KOPT-K1 (cell line): Measurements from ENCODE around the gene KCNT1.
"Not testable (repeated sequence)": the region's sequence is repeated elsewhere in the genome, so short reads cannot be mapped to it uniquely, and the experiment has no call there.

ENCODE experiments used
- H3K27ac ChIP-seq: fragments of 200-600 bp; sonication (generic); 2 replicates; pipeline ENCODE4 v1.5.1; 2016; ENCODE audit warnings: antibody characterized with exemption, mild to moderate bottlenecking, low read depth, low read length; ENCODE audit not compliant: poor library complexity, severe bottlenecking
- H3K36me3 ChIP-seq: fragments of 200-600 bp; sonication (generic); 2 replicates; pipeline ENCODE4 v1.5.1; 2017; ENCODE audit warnings: antibody characterized with exemption, mild to moderate bottlenecking, low read length, moderate library complexity; ENCODE audit not compliant: insufficient read depth
- H3K9me3 ChIP-seq: fragments of 200-600 bp; sonication (generic); 2 replicates; pipeline ENCODE4 v1.5.1; 2017; ENCODE audit warnings: antibody characterized with exemption, low read length, mild to moderate bottlenecking; ENCODE audit not compliant: insufficient read depth, poor library complexity, severe bottlenecking

The KCNT1 gene

GRCh38 chr9:135667463-135668001 is 34.5 kb upstream of the KCNT1 start:
- H3K27ac ChIP-seq, result no peak overlapping the region
- H3K9me3 ChIP-seq, result peaks cover 9% of the 10 kb centered on the region
- no peaks in the 10 kb centered on the region for H3K36me3 ChIP-seq

- not testable (repeated sequence) for H3K9me3 ChIP-seq, H3K27ac ChIP-seq, H3K36me3 ChIP-seq
Observed at GRCh38 chr9:135669018-135669417, 33.0 kb upstream of the KCNT1 start.

GRCh38 chr9:135669616-135670285 is 32.2 kb upstream of the KCNT1 start:
- peaks cover 9% of the 10 kb centered on the region for H3K9me3 ChIP-seq
- H3K36me3 ChIP-seq, result no peaks in the 10 kb centered on the region
- no peak overlapping the region for H3K27ac ChIP-seq

- H3K36me3 ChIP-seq, result no peaks in the 10 kb centered on the region
- H3K27ac ChIP-seq, result no peak overlapping the region
Observed at GRCh38 chr9:135670721-135671590, 31.0 kb upstream of the KCNT1 start.

GRCh38 chr9:135671591-135672041 is 30.4 kb upstream of the KCNT1 start:
- Histone ChIP-seq H3K27ac (no peak overlapping the region), H3K9me3 (peaks cover 9% of the 10 kb centered on the region), H3K36me3 (no peaks in the 10 kb centered on the region)

More at GRCh38 chr9:135670721-135671590, 31.0 kb upstream of the KCNT1 start:
- peaks cover 9% of the 10 kb centered on the region for H3K9me3 ChIP-seq

- not testable (repeated sequence) for H3K36me3 ChIP-seq, H3K9me3 ChIP-seq, H3K27ac ChIP-seq
Observed at GRCh38 chr9:135672786-135673185, 29.2 kb upstream of the KCNT1 start.

GRCh38 chr9:135673941-135674340 is 28.0 kb upstream of the KCNT1 start:
- H3K36me3 ChIP-seq, result no peaks in the 10 kb centered on the region
- no peak overlapping the region for H3K27ac ChIP-seq
- peaks cover 5% of the 10 kb centered on the region for H3K9me3 ChIP-seq

GRCh38 chr9:135674977-135675376 is 27.0 kb upstream of the KCNT1 start:
- H3K9me3 ChIP-seq, result no peaks in the 10 kb centered on the region
- H3K27ac ChIP-seq, result no peak overlapping the region
- H3K36me3 ChIP-seq, result no peaks in the 10 kb centered on the region

GRCh38 chr9:135676891-135677290 is 25.1 kb upstream of the KCNT1 start:
- Histone ChIP-seq H3K9me3 (no peaks in the 10 kb centered on the region), H3K27ac (no peak overlapping the region), H3K36me3 (no peaks in the 10 kb centered on the region)

GRCh38 chr9:135677641-135678168 is 24.3 kb upstream of the KCNT1 start:
- Histone ChIP-seq H3K27ac (no peak overlapping the region), H3K36me3 (no peaks in the 10 kb centered on the region), H3K9me3 (no peaks in the 10 kb centered on the region)

GRCh38 chr9:135678236-135679017 is 23.6 kb upstream of the KCNT1 start:
- H3K9me3 ChIP-seq, result no peaks in the 10 kb centered on the region

GRCh38 chr9:135680056-135680455 is 21.9 kb upstream of the KCNT1 start:
- Histone ChIP-seq H3K36me3 (no peaks in the 10 kb centered on the region), H3K9me3 (no peaks in the 10 kb centered on the region), H3K27ac (no peak overlapping the region)

More at GRCh38 chr9:135678236-135679017, 23.6 kb upstream of the KCNT1 start:
- no peak overlapping the region for H3K27ac ChIP-seq
- no peaks in the 10 kb centered on the region for H3K36me3 ChIP-seq

GRCh38 chr9:135681161-135681560 is 20.8 kb upstream of the KCNT1 start:
- H3K27ac ChIP-seq, result no peak overlapping the region
- no peaks in the 10 kb centered on the region for H3K9me3 ChIP-seq

GRCh38 chr9:135683401-135684034 is 18.5 kb upstream of the KCNT1 start:
- no peaks in the 10 kb centered on the region for H3K9me3 ChIP-seq
- no peak overlapping the region for H3K27ac ChIP-seq
- no peaks in the 10 kb centered on the region for H3K36me3 ChIP-seq

More at GRCh38 chr9:135681161-135681560, 20.8 kb upstream of the KCNT1 start:
- no peaks in the 10 kb centered on the region for H3K36me3 ChIP-seq
